ENCODE measurements around the gene PLPP2.

Gene PLPP2

GRCh38 chr19:318509-318774, 27.2 kb upstream of the PLPP2 start:
- Histone ChIP-seq H3K27ac (ENCODE audit: low read length) (no peak overlapping the region), H3K4me1 (ENCODE audit: low read length) (no peaks in the 10 kb centered on the region), H3K36me3 (replicated peaks; ENCODE audit: insufficient read depth, low read length) (no peaks in the 10 kb centered on the region), H3K27me3 (replicated peaks; ENCODE audit: insufficient read depth, low read length) (peaks cover 86% of the 10 kb centered on the region), H3K79me2 (ENCODE audit: low read length) (no peaks in the 10 kb centered on the region), H3F3A (ENCODE audit: insufficient read depth, low read length) (no peaks in the 10 kb centered on the region), H3K9me2 (replicated peaks; ENCODE audit: insufficient read depth, low read length) (no peaks in the 10 kb centered on the region), H2AFZ (ENCODE audit: low read length) (no peak overlapping the region), H4K20me1 (ENCODE audit: insufficient read depth, low read length) (no peaks in the 10 kb centered on the region), H3K4me3 (ENCODE audit: low read length) (no peak overlapping the region), H3K9ac (ENCODE audit: low read length) (no peak overlapping the region), H3K4me2 (ENCODE audit: low read depth, low read length) (no peak overlapping the region), H3K9me3 (replicated peaks; ENCODE audit: insufficient read depth, low read length) (no peaks in the 10 kb centered on the region)
- no peak for TF ChIP-seq EZH2phosphoT487 (IDR thresholded peaks at IDR 0.05; ENCODE audit: low read length)
- no peak for TF ChIP-seq CTCF (IDR thresholded peaks at IDR 0.05; ENCODE audit: low read length)
- TF ChIP-seq EZH2 (optimal IDR thresholded peaks at IDR 0.05; ENCODE audit: low read depth, low read length): no peak
- DNase-seq: no peak

- no peak overlapping the region for H3K4me3 ChIP-seq (ENCODE audit: low read length)
- H2AFZ ChIP-seq (ENCODE audit: low read length): no peak overlapping the region
- DNase-seq: no peak
- TF ChIP-seq EZH2 (optimal IDR thresholded peaks at IDR 0.05; ENCODE audit: low read depth, low read length) (no peak), CTCF (IDR thresholded peaks at IDR 0.05; ENCODE audit: low read length) (no peak), EZH2phosphoT487 (IDR thresholded peaks at IDR 0.05; ENCODE audit: low read length) (no peak)
- no peak overlapping the region for H3K27ac ChIP-seq (ENCODE audit: low read length)
- peaks cover 81% of the 10 kb centered on the region for H3K27me3 ChIP-seq (replicated peaks; ENCODE audit: insufficient read depth, low read length)
- H3K4me2 ChIP-seq (ENCODE audit: low read depth, low read length): no peak overlapping the region
- no peaks in the 10 kb centered on the region for H3K36me3 ChIP-seq (replicated peaks; ENCODE audit: insufficient read depth, low read length)
- H3K4me1 ChIP-seq (ENCODE audit: low read length): no peaks in the 10 kb centered on the region
- no peaks in the 10 kb centered on the region for H3K9me2 ChIP-seq (replicated peaks; ENCODE audit: insufficient read depth, low read length)
- no peaks in the 10 kb centered on the region for H3K9me3 ChIP-seq (replicated peaks; ENCODE audit: insufficient read depth, low read length)
- no peak overlapping the region for H3K9ac ChIP-seq (ENCODE audit: low read length)
- H4K20me1 ChIP-seq (ENCODE audit: insufficient read depth, low read length): no peaks in the 10 kb centered on the region
- no peaks in the 10 kb centered on the region for H3K79me2 ChIP-seq (ENCODE audit: low read length)
- H3F3A ChIP-seq (ENCODE audit: insufficient read depth, low read length): no peaks in the 10 kb centered on the region
These were observed 26.7 kb upstream of the PLPP2 start for GRCh38 chr19:317710-318508.

GRCh38 chr19:315811-316210, 24.6 kb upstream of the PLPP2 start:
- Histone ChIP-seq H3K4me1 (ENCODE audit: low read length) (no peaks in the 10 kb centered on the region), H3K4me3 (ENCODE audit: low read length) (no peak overlapping the region), H3K9ac (ENCODE audit: low read length) (no peak overlapping the region), H3K9me2 (replicated peaks; ENCODE audit: insufficient read depth, low read length) (no peaks in the 10 kb centered on the region), H2AFZ (ENCODE audit: low read length) (no peak overlapping the region), H3F3A (ENCODE audit: insufficient read depth, low read length) (no peaks in the 10 kb centered on the region), H4K20me1 (ENCODE audit: insufficient read depth, low read length) (no peaks in the 10 kb centered on the region), H3K36me3 (replicated peaks; ENCODE audit: insufficient read depth, low read length) (no peaks in the 10 kb centered on the region), H3K9me3 (replicated peaks; ENCODE audit: insufficient read depth, low read length) (no peaks in the 10 kb centered on the region), H3K27ac (ENCODE audit: low read length) (no peak overlapping the region), H3K27me3 (replicated peaks; ENCODE audit: insufficient read depth, low read length) (peaks cover 67% of the 10 kb centered on the region), H3K4me2 (ENCODE audit: low read depth, low read length) (no peak overlapping the region), H3K79me2 (ENCODE audit: low read length) (no peaks in the 10 kb centered on the region)
- TF ChIP-seq CTCF (IDR thresholded peaks at IDR 0.05; ENCODE audit: low read length) (no peak), EZH2 (optimal IDR thresholded peaks at IDR 0.05; ENCODE audit: low read depth, low read length) (no peak), EZH2phosphoT487 (IDR thresholded peaks at IDR 0.05; ENCODE audit: low read length) (no peak)
- no peak for DNase-seq
